ENCODE results near the gene PADI1. TPM values are rescaled to one million over a fixed set of nuclear protein-coding genes. Genes with fewer than 3 reads are reported as not detected.

The PADI1 gene
- total and polyA plus RNA-seq, 2 of the 8 experiments (the other 6 are each of a cell fraction or from before 2014, with no cell fraction given): 0.20 to 0.30 TPM

DNA sequence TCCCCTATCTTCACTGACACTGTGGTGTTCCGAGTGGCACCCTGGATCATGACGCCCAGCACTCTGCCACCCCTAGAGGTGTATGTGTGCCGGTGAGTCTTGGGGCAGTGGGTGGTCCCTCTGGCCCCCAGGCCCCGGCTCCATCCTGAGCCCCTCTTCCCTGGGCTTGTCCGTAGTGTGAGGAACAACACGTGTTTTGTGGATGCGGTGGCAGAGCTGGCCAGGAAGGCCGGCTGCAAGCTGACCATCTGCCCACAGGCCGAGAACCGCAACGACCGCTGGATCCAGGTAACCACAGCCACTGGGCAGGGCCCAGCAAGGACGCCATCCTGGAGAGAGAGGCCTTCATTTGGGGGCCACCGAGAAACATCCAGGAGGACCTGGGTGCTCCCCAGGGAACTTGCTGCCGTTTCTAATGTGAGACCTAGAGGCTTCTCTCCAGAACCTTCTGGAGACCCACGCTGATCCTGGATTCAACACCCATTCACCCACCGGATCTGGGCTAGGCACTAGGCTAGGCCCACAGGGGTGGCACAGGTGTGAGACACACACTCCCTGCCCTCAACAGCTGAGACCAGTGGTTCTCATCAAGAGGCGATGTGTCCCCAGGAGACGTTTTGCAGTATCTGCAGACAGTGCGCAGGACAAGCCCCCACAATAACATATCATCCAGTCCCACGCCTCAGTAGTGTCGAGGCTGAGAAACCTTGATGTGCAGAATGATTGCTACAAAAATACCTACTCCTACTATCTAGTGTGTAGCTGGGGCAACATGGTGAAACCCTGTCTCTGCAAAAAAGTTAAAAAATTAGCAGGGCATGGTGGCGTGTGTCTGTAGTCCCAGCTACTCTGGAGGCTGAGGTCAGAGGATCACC is 66.2 kb downstream of the PADI1 start:
- Histone ChIP-seq H2BK20ac (ENCODE audit: low read length) (no peak overlapping the region), H3K23me2 (ENCODE audit: low read depth, low read length) (no peaks in the 10 kb centered on the region), H3K27ac (ENCODE audit: low read depth, low read length) (no peak overlapping the region), H2BK12ac (ENCODE audit: low read depth, low read length) (no peak overlapping the region), H2BK15ac (ENCODE audit: low read length) (no peak overlapping the region), H3K4ac (replicated peaks; ENCODE audit: insufficient read length, low read depth, low read length) (no peak overlapping the region), H4K20me1 (replicated peaks in 1 of 2; ENCODE audit: control insufficient read depth in 1 of 2, insufficient read depth in 2 of 2, low read length in 2 of 2) (no peaks in the 10 kb centered on the region), H3K4me1 (replicated peaks in 1 of 4; ENCODE audit: control insufficient read depth in 3 of 4, insufficient read depth in 4 of 4, low read length in 3 of 4) (no peaks in the 10 kb centered on the region; a peak in 1 of 7 replicates), H3K4me2 (ENCODE audit: insufficient read depth in 1 of 2, low read depth in 2 of 2, low read length in 2 of 2) (no peak overlapping the region), H3K79me1 (ENCODE audit: low read depth, low read length) (no peaks in the 10 kb centered on the region), H3K79me2 (ENCODE audit: control insufficient read depth in 1 of 2, insufficient read depth in 2 of 2, low read length in 2 of 2) (no peaks in the 10 kb centered on the region), H4K91ac (replicated peaks; ENCODE audit: insufficient read length, low read length) (no peak overlapping the region), H2BK5ac (ENCODE audit: low read depth, low read length) (no peak overlapping the region), H3K9ac (replicated peaks in 1 of 4; ENCODE audit: extremely low read depth in 1 of 4, low read depth in 3 of 4, low read length in 3 of 4) (no peak overlapping the region), H3K36me3 (ENCODE audit: control insufficient read depth in 2 of 4, insufficient read depth in 4 of 4, low read length in 3 of 4) (no peaks in the 10 kb centered on the region), H3K18ac (ENCODE audit: extremely low read depth, low read length) (no peak overlapping the region), H2AK5ac (ENCODE audit: low read depth, low read length) (no peak overlapping the region), H4K8ac (ENCODE audit: extremely low read depth, insufficient read depth, low read length) (peak overlapping the region; percentile 35; the same call in 1 of the 2 replicates), H2BK120ac (replicated peaks; ENCODE audit: low read depth, low read length) (no peak overlapping the region), H3K56ac (replicated peaks; ENCODE audit: insufficient read length, low read depth, low read length) (no peak overlapping the region), H4K5ac (ENCODE audit: insufficient read length, low read depth, low read length) (no peak overlapping the region), H2AFZ (ENCODE audit: low read length) (no peak overlapping the region), H3K14ac (ENCODE audit: insufficient read length) (no peak overlapping the region), H3K9me3 (ENCODE audit: insufficient read depth in 2 of 2, low read depth in 1 of 2, low read length in 1 of 2) (no peaks in the 10 kb centered on the region), H3K4me3 (ENCODE audit: extremely low read depth in 1 of 4, insufficient read depth in 2 of 4, low read depth in 3 of 4, low read length in 4 of 4) (no peak overlapping the region), H3K27me3 (replicated peaks in 1 of 4; ENCODE audit: control insufficient read depth in 3 of 4, extremely low read depth in 1 of 4, insufficient read depth in 3 of 4, low read length in 3 of 4) (no peaks in the 10 kb centered on the region), H3K23ac (ENCODE audit: insufficient read length) (no peak overlapping the region)
- DNase-seq (ENCODE audit: low read depth in 1 of 2, low spot score in 2 of 2): no peak
- CTCF ChIA-PET (ENCODE audit: partially characterized antibody): interaction anchor here (0.7 to 3.7 kb wide), 11 partner anchors 9 to 211 kb away, joined by 3 to 31 read pairs (median 6); partner anchors contain the start of gene PADI2
- POLR2A ChIA-PET (ENCODE audit: partially characterized antibody): no interaction called here
- 91% methylated on average over 22 of the region's 23 CpGs; no CpG with 5 or more reads in 1 of the 2 experiments for WGBS, 2 experiments (ENCODE audit: extremely low coverage in 1 of 2, insufficient coverage in 1 of 2, insufficient read length in 1 of 2, insufficient replicate concordance in 2 of 2, low coverage in 1 of 2, low lambda C conversion rate in 2 of 2, missing lambda C conversion rate in 1 of 2)
- TF ChIP-seq, protein P1, sequence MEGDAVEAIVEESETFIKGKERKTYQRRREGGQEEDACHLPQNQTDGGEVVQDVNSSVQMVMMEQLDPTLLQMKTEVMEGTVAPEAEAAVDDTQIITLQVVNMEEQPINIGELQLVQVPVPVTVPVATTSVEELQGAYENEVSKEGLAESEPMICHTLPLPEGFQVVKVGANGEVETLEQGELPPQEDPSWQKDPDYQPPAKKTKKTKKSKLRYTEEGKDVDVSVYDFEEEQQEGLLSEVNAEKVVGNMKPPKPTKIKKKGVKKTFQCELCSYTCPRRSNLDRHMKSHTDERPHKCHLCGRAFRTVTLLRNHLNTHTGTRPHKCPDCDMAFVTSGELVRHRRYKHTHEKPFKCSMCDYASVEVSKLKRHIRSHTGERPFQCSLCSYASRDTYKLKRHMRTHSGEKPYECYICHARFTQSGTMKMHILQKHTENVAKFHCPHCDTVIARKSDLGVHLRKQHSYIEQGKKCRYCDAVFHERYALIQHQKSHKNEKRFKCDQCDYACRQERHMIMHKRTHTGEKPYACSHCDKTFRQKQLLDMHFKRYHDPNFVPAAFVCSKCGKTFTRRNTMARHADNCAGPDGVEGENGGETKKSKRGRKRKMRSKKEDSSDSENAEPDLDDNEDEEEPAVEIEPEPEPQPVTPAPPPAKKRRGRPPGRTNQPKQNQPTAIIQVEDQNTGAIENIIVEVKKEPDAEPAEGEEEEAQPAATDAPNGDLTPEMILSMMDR (IDR thresholded peaks at IDR 0.05; ENCODE audit: control extremely low read depth in 1 of 3, insufficient read depth in 1 of 3, low read depth in 1 of 3, low read length in 3 of 3): 0 out of 4 replicates have a peak, but pooled peaks of 1 of the 3 experiments have one; percentile 8
- no peak for TF ChIP-seq TEAD4 (IDR thresholded peaks at IDR 0.05; ENCODE audit: low read depth, low read length)
- no peak for FAIRE-seq
